HG02588 (cell line): ENCODE measurements around the gene ASTN2.
"Not testable (repeated sequence)": the region's sequence is repeated elsewhere in the genome, so short reads cannot be mapped to it uniquely, and the experiment has no call there.

ENCODE experiments used
- ATAC-seq: cut with Tn5 transposase; IDR thresholded peaks from one replicate; pipeline ENCODE4 v1.9.1; 2021; ENCODE audit warnings: mild to moderate bottlenecking, moderate library complexity; ENCODE audit not compliant: unreplicated experiment

ASTN2 gene

DNA sequence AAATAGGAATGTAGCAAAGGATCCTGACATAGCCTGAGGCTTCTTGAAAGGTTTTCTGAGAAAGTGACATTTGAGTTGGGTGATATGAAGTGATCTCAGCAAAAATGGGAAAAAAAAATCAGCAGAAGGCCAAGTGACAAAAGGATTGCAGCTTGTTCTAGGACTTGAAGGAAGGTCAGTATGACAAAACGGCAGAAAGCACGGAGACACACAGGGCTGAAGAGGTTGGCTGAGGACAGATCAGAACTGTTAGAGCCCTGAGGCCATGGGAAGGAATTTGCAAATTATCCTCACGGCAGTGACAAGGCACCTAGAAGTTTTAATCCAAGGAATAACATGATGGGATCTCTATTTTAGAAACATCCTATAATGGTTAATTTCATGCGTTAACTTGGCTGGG lies 696.7 kb downstream of the ASTN2 start:
- ATAC-seq, result no peak

DNA sequence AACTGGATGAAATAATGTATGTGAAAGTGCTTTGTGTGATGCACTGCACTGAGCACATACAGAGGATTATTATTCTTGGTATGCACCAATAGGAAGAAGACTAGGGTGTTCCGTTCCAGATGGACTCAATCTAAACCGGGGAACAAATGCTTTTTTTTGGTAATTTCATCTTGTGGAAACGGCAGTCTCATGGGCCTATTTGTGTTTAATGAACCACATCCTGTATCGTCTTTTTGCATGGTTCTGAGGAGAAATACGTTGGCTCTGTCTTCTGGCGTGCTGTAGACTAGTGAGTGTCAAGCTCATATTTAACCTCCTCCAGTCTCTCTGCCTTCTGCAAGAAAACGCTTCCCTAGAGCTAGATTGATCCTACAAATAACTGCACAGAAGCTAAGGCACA lies 697.7 kb downstream of the ASTN2 start:
- no peak for ATAC-seq

DNA sequence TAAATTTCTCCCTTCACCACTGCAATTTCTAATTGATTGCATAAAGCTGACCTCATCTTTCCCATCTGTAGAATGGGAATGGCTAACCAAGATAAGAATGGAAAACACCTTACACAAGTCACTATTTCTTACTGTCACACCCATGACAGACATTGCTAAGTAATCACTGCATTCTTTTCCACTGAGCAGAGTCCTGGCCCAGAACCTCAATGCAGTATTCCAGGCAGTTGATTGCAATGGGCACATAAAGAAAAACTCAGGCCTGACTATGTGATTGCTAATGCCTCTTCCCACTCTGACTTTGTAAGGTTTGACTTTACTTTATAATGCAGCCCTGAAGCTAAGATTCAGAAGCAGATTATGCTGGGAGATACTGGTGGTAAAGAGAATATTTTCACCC lies 698.4 kb downstream of the ASTN2 start:
- ATAC-seq, result no peak

DNA sequence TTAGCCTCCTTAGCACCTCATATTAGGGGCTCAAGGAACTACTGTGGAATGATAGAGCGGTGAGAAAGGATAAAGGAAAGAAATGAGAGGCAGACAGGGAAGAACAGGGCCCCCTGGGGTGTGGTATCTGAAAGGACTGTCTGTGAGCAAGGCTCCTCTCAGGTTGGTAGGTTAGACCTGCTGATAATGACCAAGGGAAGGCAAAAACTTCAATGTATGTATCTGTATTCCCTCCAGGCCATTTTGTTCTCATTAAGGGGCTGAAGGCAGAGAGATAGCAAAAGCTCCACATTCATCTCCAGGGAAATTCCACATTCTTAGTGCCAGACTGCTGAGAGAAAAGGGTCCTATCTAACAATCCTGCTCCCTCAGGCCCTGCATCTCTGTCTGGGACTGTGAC lies 699.1 kb downstream of the ASTN2 start:
- ATAC-seq, result no peak

DNA sequence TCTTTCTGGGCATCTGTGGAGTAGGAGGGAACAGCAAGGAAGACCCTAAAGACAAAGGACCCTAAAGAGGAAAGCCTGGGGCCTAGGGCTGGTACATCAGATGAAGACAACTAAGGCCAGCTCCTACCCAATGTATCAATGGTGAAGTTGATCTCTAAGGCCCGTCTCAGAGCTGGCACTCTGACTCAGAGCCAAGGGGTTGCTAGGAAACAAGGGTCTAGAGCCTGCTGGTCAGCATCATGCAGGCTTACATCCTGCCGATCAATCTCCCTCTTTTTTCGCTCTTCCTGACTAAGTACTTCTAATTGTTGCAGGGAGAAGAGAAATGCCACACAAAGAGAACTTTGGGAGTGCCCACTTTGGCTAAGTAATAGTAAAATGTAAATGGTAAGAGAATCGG lies 701.6 kb downstream of the ASTN2 start:
- no peak for ATAC-seq

DNA sequence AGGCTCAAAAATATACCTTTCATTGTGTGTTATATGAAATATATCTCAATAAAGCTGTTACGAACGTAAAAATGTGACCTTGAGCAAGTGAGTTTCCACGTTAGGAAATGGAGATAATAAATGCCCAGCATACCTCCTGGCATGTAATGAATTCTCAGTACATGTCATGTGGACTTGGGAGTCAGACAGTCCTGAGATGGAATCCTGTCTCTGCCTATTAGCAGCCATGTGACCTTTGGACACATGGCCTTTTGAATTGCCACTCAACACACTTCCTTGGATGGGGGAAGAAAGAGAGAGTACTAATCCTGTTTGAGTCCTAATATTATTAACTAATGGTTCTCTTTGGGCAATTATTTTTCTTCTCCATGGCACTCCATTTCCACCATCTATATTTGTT lies 702.1 kb downstream of the ASTN2 start:
- ATAC-seq, result no peak

DNA sequence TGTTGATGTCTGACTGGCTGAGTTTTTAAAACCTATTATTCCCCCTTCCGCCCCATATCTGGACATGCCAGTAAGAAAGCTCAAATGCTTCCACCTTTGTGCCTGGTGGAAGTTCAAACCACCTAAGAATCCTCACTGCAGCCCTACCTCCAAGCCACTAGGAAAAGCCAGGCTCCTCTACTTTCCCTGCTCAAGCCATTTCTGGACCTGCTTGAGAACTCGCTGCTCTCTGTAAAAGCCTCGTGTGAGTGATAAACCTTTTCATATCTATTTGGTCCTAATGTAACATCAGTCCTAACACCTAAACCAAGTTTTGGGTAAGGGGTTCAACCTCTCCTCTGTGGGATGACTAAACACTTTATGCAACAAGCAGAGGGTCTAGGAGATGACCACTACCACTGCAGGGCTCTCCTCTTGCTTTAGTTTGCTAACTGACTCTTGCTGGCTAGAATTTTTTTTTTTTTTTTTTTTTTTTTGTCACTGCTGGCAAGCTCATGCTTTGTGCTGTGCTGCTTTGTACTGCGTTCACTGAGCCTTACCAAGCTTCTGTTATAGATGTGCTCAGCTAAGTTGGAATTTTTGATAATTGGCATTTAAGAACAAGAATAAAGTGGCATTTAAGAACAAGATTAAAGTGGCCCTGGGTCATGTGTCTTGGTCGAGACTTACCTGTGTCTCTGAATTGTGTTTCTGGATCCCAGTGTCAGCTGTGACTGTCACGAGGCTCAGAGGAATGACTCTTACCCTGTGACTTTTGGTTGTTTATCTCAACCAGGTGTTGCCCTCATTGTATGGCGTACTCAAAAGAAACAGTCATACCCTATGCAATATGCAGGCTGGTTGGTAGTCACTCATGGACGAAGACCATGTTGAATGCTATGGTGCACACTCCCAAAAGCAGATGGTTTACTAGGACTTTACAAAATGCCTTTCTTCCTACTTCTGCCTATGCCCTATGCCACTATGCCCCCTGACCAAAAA lies 708.3 kb downstream of the ASTN2 start:
- ATAC-seq, result no peak

DNA sequence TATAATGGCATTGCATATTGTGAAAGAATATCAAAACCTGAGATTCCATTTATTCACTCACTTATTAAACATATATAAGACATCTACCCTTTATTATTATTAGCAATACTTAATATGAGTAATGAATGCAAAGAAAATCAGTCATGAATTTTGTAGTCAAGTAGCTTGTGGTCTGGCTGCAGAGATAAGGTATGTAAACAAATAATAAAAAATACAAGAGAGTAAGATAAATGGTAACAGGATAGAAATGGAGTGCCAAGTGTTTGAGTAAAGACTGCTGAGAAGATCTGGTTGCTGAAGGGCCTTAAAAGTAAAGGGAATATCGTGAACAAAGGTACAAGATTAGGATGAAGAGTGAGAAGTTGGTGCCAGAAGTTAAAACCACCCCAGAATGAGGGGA lies 709.3 kb downstream of the ASTN2 start:
- ATAC-seq, result no peak

DNA sequence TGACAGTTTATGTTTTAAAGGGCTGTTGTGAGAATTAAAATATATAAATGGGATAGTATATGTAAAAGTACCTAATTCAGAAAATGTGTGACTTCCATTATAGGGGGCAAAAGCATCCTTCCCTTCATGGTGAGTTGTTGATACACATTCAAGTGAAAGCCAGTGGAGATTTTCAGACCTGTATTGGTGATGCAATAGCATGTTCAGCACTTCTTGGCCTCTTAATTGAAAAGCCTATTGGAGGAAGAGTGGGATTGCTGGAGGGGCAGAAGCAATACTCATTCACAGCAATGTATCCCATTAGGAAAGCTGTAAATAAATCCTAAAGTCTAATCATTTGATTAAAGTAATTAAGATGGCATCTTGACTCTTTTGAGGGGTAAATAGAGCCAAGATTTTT lies 710.4 kb downstream of the ASTN2 start:
- no peak for ATAC-seq

DNA sequence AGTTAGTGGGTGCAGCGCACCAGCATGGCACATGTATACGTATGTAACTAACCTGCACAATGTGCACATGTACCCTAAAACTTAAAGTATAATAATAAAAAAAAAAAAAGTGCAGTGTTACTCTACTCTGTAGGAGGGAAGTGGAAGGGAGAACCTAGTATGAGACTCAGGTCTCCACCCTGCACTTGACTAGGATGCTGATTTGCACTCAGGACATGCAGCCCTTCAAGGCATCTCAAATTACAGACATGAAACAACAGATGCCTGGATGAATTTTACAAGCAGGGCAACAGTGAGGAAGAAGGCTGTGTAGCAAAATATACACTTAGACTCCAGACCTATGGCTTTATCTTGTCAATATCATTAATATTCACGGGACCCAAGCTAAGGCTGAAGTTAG lies 711.2 kb downstream of the ASTN2 start:
- ATAC-seq, result no peak

DNA sequence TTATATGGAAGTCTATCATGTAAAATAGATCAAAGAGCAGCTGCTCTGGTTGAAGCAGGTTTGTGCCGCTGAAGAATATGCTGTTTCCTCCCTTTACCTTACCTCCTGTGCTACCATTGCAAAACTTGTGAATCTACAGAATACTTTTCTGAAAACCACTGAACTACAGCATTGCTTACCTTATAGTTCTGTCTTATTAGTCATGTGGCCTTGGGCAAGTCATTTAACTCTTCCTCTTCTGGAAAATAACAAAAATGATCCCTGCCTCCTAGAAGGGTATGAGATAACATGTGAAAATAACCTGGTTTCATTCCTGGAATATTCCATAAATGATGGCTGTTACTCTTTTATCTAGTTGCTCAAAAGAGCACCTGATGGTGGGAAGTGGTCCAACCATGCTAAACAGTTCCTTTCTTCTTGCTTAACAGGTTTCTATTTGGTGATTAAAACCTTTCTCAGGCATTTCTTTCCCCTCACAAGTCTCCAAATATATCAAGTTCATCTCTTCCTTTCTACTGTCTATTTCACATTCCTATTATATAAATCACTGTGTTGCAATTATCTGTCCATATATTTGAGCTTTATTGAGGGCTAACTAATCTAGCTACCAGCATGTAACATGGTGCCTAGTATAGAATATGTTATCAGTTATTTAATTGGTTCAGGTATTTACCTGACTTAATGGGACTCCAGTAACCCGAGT lies 712.8 kb downstream of the ASTN2 start:
- ATAC-seq, result no peak

DNA sequence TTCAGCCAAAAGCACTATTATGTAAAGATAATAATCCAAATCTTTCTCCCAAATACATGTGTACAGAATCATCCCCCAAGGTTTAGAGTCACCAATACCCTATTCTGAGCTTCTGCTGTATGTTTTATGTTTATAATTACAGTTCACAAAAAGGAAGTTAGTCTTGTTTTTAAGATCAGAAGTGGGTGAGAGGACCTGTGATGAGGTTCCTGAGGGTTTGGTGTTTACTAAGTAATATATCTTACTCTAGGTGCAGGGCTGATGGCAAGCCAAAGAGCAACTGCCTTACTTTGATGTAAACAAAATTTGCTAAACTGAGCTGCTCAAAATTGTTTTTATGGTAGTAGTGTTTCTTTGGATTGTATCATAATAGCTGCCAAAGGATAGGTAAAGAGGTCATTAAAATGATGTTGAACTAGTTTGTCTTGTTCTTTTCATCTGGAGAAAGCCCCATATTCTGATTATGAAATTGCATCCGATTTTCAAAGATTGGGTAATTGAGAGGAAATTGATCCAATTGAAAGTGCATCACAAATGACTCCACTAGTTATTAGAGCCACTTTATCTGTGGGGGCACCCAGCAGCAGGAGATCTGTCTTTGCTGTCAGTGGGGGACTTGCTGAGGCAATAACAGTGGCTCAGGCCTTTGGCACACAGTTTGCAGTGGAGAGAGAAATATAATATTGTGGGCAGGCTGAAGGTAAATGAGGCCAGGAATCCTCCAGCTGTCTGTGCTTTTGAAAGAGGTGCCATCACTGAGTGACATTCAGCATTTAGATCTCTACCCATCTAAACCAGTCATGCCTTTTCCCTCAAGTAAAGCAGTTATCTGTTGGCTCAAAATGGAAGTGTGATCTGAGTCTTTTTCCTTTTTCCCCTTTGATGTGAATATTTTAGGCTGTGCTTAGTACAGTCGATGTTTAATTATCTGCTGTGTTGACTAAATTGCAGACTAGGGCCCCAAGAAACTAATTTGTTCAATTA lies 713.7 kb downstream of the ASTN2 start:
- no peak for ATAC-seq

DNA sequence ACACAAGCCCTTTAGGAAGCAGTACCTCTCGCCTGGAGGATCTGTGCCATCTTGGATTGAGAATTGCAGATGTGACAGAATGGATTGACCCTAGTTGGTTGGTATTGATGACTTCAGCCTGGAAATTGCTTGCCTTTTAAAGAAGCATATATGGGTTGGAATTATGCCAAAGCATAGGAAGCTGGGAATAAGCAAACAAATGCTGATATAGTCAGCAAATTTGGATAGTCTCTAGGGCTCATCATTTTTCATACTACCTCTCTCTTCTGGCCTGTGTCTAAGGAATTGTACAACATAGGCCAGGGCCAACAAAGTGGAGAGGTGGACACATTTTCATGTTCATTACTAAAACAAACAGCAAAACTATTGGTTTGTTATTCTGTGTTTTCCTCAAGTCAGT lies 714.6 kb downstream of the ASTN2 start:
- ATAC-seq, result no peak

DNA sequence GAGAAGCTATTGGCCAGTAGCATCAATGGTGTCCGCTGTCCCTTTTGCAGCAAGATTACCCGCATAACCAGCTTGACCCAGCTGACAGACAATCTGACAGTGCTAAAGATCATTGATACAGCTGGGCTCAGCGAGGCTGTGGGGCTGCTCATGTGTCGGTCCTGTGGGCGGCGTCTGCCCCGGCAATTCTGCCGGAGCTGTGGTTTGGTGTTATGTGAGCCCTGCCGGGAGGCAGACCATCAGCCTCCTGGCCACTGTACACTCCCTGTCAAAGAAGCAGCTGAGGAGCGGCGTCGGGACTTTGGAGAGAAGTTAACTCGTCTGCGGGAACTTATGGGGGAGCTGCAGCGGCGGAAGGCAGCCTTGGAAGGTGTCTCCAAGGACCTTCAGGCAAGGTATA lies 717.0 kb downstream of the ASTN2 start:
- ATAC-seq, result no peak

DNA sequence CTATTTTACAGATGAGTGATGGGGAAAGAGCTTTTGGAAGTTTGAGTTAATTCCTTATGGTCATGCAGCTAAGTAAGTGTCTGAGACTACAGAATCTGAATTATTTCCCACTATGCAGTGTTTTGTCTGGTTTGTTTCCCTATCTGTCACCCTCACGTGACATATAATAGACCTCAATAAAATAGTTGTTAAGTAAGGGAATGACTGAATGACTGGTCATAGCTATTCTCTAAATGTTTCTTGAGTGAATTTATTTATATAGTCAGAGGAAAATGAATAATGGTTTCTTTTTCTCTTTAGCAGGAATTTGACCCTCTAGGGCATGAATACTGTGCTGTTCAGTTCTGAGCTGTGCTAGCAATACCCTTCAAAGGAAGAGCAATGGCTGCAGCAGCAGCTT lies 717.5 kb downstream of the ASTN2 start:
- no peak for ATAC-seq

DNA sequence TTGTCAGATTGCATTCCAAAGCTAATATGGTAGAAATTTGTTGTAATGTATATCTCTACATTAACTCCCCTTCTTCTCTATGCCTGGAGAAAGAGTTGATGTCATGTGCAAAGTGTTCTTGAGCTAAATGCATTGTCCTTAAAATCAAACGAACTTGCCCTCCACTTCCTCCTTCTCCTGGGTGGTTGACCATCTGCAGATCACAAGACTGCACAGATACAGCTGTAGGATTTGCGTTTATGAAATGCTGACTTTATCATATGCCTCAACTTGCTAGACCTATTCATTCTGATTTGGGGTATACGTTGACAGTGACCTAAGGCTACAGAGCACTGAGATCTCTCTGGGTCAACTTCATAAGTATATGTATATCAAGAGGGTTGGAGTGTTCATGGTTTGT lies 719.4 kb downstream of the ASTN2 start:
- no peak for ATAC-seq

DNA sequence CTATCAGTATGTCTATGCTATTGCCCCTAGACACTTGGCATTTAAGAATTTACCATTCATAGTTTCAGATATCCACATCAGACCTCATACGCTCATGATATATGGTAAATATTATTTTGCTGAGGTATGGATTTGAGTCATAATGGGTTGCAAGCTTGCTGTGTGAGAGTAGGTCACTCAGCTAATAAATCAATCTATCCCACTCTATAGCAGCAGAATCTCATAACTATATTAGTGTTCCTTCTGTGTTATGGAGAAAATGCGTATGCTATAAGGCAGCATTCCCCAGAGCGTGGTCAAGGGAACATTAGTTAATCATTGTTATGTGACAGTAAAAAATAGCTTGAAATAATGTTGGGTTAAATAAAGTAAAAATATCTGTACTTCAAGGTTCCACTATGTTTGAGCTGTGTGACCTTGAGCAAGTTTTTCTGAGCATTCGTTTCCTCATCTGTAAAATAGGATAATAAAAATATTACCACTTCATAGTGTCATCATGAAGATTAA lies 720.0 kb downstream of the ASTN2 start:
- no peak for ATAC-seq

DNA sequence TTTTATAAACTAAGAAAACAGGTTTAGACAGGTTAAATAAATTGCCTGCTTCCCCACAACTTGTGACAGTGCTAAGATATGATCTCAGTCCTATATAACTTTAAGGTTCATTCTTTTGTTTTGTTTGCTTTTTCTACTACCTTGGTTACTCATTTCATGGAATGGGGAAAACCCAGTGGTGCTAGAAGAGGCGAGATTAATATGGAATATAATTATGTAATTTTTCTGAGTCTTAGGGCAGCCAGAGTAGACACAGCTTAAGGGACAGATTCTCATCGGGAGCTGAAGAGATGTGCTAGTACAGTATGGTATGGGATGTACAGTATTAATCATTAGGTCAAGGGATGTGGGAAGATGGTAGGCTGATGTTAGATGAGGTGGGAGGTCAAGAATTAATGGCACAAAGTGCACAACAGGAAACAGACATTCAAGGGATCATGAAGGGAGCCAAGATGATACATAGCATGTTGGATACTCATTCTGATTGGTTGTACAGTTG lies 721.6 kb downstream of the ASTN2 start:
- no peak for ATAC-seq

DNA sequence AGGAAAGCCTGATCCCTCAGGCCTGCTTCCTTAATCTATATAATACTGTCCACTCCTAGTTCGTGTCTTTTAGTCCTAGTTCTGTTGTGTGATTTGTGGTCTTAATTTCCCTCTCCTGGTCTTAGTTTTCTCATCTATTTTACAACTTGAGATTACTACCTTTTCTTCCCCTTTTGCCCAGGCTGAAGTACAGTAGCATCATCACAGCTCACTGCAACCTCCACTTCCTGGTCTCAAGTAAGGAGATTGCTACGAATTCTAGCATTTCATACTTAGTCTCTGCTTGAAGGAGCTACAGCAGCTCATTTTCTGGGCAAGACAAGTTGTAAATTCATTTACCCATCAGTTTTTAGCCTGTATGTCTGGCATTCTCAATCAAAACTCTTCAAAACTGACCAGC lies 722.2 kb downstream of the ASTN2 start:
- ATAC-seq, result no peak

DNA sequence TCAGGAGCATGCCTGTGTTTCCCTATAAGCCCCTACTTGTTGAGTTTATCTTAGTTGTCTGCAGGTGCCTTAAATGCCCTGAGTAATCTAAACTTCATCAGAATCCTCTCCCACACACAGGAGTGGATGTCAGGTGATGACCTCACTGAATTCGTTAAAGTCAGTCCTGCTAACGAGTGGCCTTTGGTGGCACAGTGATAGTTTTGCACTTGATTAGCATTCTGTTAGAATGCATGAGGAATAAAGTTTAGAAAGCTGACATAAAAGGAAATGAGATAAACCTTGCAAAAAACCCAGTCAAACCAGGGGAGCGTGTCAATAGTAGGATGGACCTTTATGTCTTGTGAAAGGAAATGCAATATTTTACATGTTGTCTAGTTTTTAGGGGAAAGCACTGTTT lies 723.2 kb downstream of the ASTN2 start:
- ATAC-seq, result no peak

DNA sequence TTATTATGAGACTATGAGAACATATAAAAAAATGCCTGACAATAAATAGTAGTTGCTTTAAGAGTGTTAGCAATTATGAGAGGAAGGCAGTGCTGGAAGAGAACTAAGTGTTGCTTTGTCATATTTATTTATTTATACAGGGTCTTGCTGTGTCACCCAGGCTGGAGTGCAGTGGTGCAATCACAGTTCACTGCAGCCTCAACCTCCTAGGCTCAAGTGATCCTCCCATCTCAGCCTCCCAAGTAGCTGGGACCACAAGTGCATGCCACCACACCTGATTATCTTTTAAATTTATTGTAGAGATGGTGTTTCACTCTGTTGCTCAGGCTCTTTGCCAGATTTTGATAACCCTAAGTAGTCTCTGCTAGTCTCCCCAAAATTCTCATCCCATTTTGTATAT lies 724.1 kb downstream of the ASTN2 start:
- not testable (repeated sequence) for ATAC-seq
